Hypothalamus (tissue), 51 donors: ENCODE measurements around the gene ACKR2.

Experiments
- DNase-seq, 51 donors: peaks; one replicate each; lab custom pipeline; 2025; lab: John Stamatoyannopoulos, UW

Gene ACKR2

GRCh38 chr3:42809202-42809601 lies at the start of gene ACKR2:
ACKR2 (plus strand) TSS chr3:42809445; CDS start chr3:42864503, 55,058 bp downstream.
- no peak for DNase-seq

GRCh38 chr3:42762046-42762724 lies 47.1 kb upstream of the ACKR2 start:
- no peak for DNase-seq

- peak in 2 of 51 donors; percentile 10 to 15 for DNase-seq
These were observed 46.2 kb upstream of the ACKR2 start for GRCh38 chr3:42763021-42763420.

GRCh38 chr3:42764115-42764514 lies 45.1 kb upstream of the ACKR2 start:
- no peak for DNase-seq

GRCh38 chr3:42764561-42765295 lies 44.5 kb upstream of the ACKR2 start:
- DNase-seq = no peak

- DNase-seq = no peak
These were observed 39.6 kb upstream of the ACKR2 start for GRCh38 chr3:42769477-42770131.

- DNase-seq = no peak
These were observed 38.0 kb upstream of the ACKR2 start for GRCh38 chr3:42771271-42771670.

GRCh38 chr3:42772670-42773408 lies 36.4 kb upstream of the ACKR2 start, which contains the start of gene CCDC13:
CCDC13 (minus strand) TSS chr3:42773253; CDS start chr3:42758345, 14,908 bp downstream.
- peak; percentile 28 to 95 (median 87) for DNase-seq

- no peak for DNase-seq
These were observed 35.9 kb upstream of the ACKR2 start for GRCh38 chr3:42773409-42773751.

GRCh38 chr3:42778644-42779043 lies 30.6 kb upstream of the ACKR2 start:
- DNase-seq = no peak

- DNase-seq = no peak
These were observed 28.8 kb upstream of the ACKR2 start for GRCh38 chr3:42780398-42780797.

GRCh38 chr3:42780892-42781700 lies 28.1 kb upstream of the ACKR2 start:
- peak in 3 of 51 donors; percentile 10 to 65 (median 30) for DNase-seq

- no peak for DNase-seq
These were observed 23.0 kb upstream of the ACKR2 start for GRCh38 chr3:42786212-42786611.

GRCh38 chr3:42786631-42787030 lies 22.6 kb upstream of the ACKR2 start:
- no peak for DNase-seq

- no peak for DNase-seq
These were observed 18.5 kb upstream of the ACKR2 start for GRCh38 chr3:42790714-42791229.

GRCh38 chr3:42795621-42796181 lies 13.5 kb upstream of the ACKR2 start:
- no peak for DNase-seq

- no peak for DNase-seq
These were observed 12.8 kb upstream of the ACKR2 start for GRCh38 chr3:42796332-42796885.

- no peak for DNase-seq
These were observed 9.9 kb upstream of the ACKR2 start for GRCh38 chr3:42799376-42799775.

- DNase-seq = no peak
These were observed 9.0 kb upstream of the ACKR2 start for GRCh38 chr3:42800251-42800650.
